SJCRH30 (cell line): ENCODE measurements around the gene TRERF1. TPM values are rescaled to one million over a fixed set of nuclear protein-coding genes. Genes with fewer than 3 reads are reported as not detected.
A peak's percentile ranks its signal among the peaks of the same experiment; 100 is the strongest.

Source experiments
- DNase-seq, 2 experiments: peaks; one replicate each; pipeline ENCODE4 v3.0.0-alpha.2; 2015 to 2020
- H3K27ac ChIP-seq: fragments of 250-450 bp; sonication (Bioruptor Pico); 2 replicates; pipeline ENCODE4 v1.5.1; 2020; ENCODE audit warnings: mild to moderate bottlenecking, moderate library complexity
- H3K27me3 ChIP-seq: fragments of 250-450 bp; sonication (Bioruptor Pico); 2 replicates; pipeline ENCODE4 v1.5.1; 2020; ENCODE audit warnings: mild to moderate bottlenecking, moderate library complexity
- H3K36me3 ChIP-seq: fragments of 250-450 bp; sonication (Bioruptor Pico); 2 replicates; pipeline ENCODE4 v1.5.1; 2020; ENCODE audit warnings: mild to moderate bottlenecking, moderate library complexity
- H3K4me1 ChIP-seq: fragments of 250-450 bp; sonication (Bioruptor Pico); 2 replicates; pipeline ENCODE4 v1.5.1; 2020; ENCODE audit warnings: mild to moderate bottlenecking, moderate library complexity
- H3K4me3 ChIP-seq: fragments of 250-450 bp; sonication (Bioruptor Pico); 2 replicates; pipeline ENCODE4 v1.5.1; 2020; ENCODE audit warnings: mild to moderate bottlenecking, moderate library complexity
- H3K9me3 ChIP-seq: fragments of 250-450 bp; sonication (Bioruptor Pico); replicated peaks from 2 replicates; pipeline ENCODE4 v1.5.1; 2020; ENCODE audit warnings: mild to moderate bottlenecking, moderate library complexity
- total RNA-seq: library from RNA; depleted of rRNA; stranded (reverse); fragments of >200 nt; shearing (Covaris generic); gene quantifications from 2 replicates; pipeline ENCODE4 v1.2.3, GENCODE V29; 2014

The TRERF1 gene
- total RNA-seq, 1 experiment from 2014 or later, result 1.5 TPM

GRCh38 chr6:42400886-42401612, 50.7 kb downstream of the TRERF1 start:
- H3K9me3 ChIP-seq, result no peaks in the 10 kb centered on the region
- H3K27ac ChIP-seq, result no peak overlapping the region
- H3K36me3 ChIP-seq, result no peaks in the 10 kb centered on the region
- no peak for DNase-seq
- 0 out of 2 replicates have a peak, but pooled peaks cover 4% of the 10 kb centered on the region for H3K4me1 ChIP-seq
- H3K4me3 ChIP-seq, result no peak overlapping the region
- no peaks in the 10 kb centered on the region for H3K27me3 ChIP-seq

GRCh38 chr6:42400061-42400760, 51.5 kb downstream of the TRERF1 start:
- Histone ChIP-seq H3K27me3 (no peaks in the 10 kb centered on the region), H3K9me3 (no peaks in the 10 kb centered on the region), H3K4me3 (no peak overlapping the region), H3K4me1 (0 out of 2 replicates have a peak, but pooled peaks cover 4% of the 10 kb centered on the region), H3K36me3 (no peaks in the 10 kb centered on the region), H3K27ac (no peak overlapping the region)
- DNase-seq, result peak; percentile 10 to 42

GRCh38 chr6:42396720-42397119, 55.0 kb downstream of the TRERF1 start:
- DNase-seq, result no peak
- no peaks in the 10 kb centered on the region for H3K27me3 ChIP-seq
- H3K9me3 ChIP-seq, result no peaks in the 10 kb centered on the region
- H3K4me1 ChIP-seq, result 0 out of 2 replicates have a peak, but pooled peaks cover 4% of the 10 kb centered on the region
- H3K4me3 ChIP-seq, result no peak overlapping the region
- no peaks in the 10 kb centered on the region for H3K36me3 ChIP-seq
- H3K27ac ChIP-seq, result no peak overlapping the region

GRCh38 chr6:42394881-42395620, 56.7 kb downstream of the TRERF1 start:
- no peaks in the 10 kb centered on the region for H3K36me3 ChIP-seq
- no peak overlapping the region for H3K27ac ChIP-seq
- H3K4me3 ChIP-seq, result no peak overlapping the region
- H3K9me3 ChIP-seq, result no peaks in the 10 kb centered on the region
- no peaks in the 10 kb centered on the region for H3K27me3 ChIP-seq
- no peak for DNase-seq
- no peaks in the 10 kb centered on the region for H3K4me1 ChIP-seq

- Histone ChIP-seq H3K27me3 (no peaks in the 10 kb centered on the region), H3K27ac (no peak overlapping the region), H3K36me3 (no peaks in the 10 kb centered on the region), H3K4me3 (no peak overlapping the region), H3K9me3 (no peaks in the 10 kb centered on the region), H3K4me1 (no peaks in the 10 kb centered on the region)
- no peak for DNase-seq
Observed at GRCh38 chr6:42394151-42394550, 57.6 kb downstream of the TRERF1 start.

GRCh38 chr6:42393339-42393738, 58.4 kb downstream of the TRERF1 start:
- Histone ChIP-seq H3K27me3 (no peaks in the 10 kb centered on the region), H3K4me1 (no peaks in the 10 kb centered on the region), H3K9me3 (no peaks in the 10 kb centered on the region), H3K27ac (no peak overlapping the region), H3K36me3 (no peaks in the 10 kb centered on the region), H3K4me3 (no peak overlapping the region)
- DNase-seq, result no peak

GRCh38 chr6:42392833-42393232, 58.9 kb downstream of the TRERF1 start:
- Histone ChIP-seq H3K27me3 (no peaks in the 10 kb centered on the region), H3K4me3 (no peak overlapping the region), H3K4me1 (no peaks in the 10 kb centered on the region), H3K27ac (no peak overlapping the region), H3K9me3 (no peaks in the 10 kb centered on the region), H3K36me3 (no peaks in the 10 kb centered on the region)
- DNase-seq, result no peak

GRCh38 chr6:42391441-42391840, 60.3 kb downstream of the TRERF1 start:
- no peaks in the 10 kb centered on the region for H3K36me3 ChIP-seq

GRCh38 chr6:42390228-42390934, 61.3 kb downstream of the TRERF1 start:
- H3K4me3 ChIP-seq, result no peak overlapping the region
- H3K9me3 ChIP-seq, result no peaks in the 10 kb centered on the region
- no peaks in the 10 kb centered on the region for H3K27me3 ChIP-seq
- DNase-seq, result no peak
- H3K4me1 ChIP-seq, result no peaks in the 10 kb centered on the region
- no peaks in the 10 kb centered on the region for H3K36me3 ChIP-seq
- H3K27ac ChIP-seq, result no peak overlapping the region

More at GRCh38 chr6:42391441-42391840, 60.3 kb downstream of the TRERF1 start:
- no peak overlapping the region for H3K27ac ChIP-seq
- no peaks in the 10 kb centered on the region for H3K27me3 ChIP-seq
- no peak for DNase-seq
- H3K4me1 ChIP-seq, result no peaks in the 10 kb centered on the region
- H3K4me3 ChIP-seq, result no peak overlapping the region
- no peaks in the 10 kb centered on the region for H3K9me3 ChIP-seq

- no peaks in the 10 kb centered on the region for H3K4me1 ChIP-seq
- H3K27ac ChIP-seq, result no peak overlapping the region
- no peak overlapping the region for H3K4me3 ChIP-seq
- H3K9me3 ChIP-seq, result no peaks in the 10 kb centered on the region
- no peaks in the 10 kb centered on the region for H3K36me3 ChIP-seq
- no peak for DNase-seq
- no peaks in the 10 kb centered on the region for H3K27me3 ChIP-seq
Observed at GRCh38 chr6:42389736-42390135, 62.0 kb downstream of the TRERF1 start.

GRCh38 chr6:42388046-42388445, 63.7 kb downstream of the TRERF1 start:
- Histone ChIP-seq H3K27me3 (no peaks in the 10 kb centered on the region), H3K4me3 (no peak overlapping the region)
- DNase-seq, result no peak

GRCh38 chr6:42387336-42387735, 64.4 kb downstream of the TRERF1 start:
- Histone ChIP-seq H3K4me1 (no peaks in the 10 kb centered on the region), H3K9me3 (no peaks in the 10 kb centered on the region), H3K27ac (no peak overlapping the region), H3K27me3 (no peaks in the 10 kb centered on the region), H3K36me3 (no peaks in the 10 kb centered on the region), H3K4me3 (no peak overlapping the region)
- no peak for DNase-seq

More at GRCh38 chr6:42388046-42388445, 63.7 kb downstream of the TRERF1 start:
- no peak overlapping the region for H3K27ac ChIP-seq
- H3K4me1 ChIP-seq, result no peaks in the 10 kb centered on the region
- no peaks in the 10 kb centered on the region for H3K36me3 ChIP-seq
- H3K9me3 ChIP-seq, result no peaks in the 10 kb centered on the region

GRCh38 chr6:42385339-42385738, 66.4 kb downstream of the TRERF1 start:
- H3K4me3 ChIP-seq, result no peak overlapping the region
- no peaks in the 10 kb centered on the region for H3K4me1 ChIP-seq
- no peaks in the 10 kb centered on the region for H3K27me3 ChIP-seq
- H3K9me3 ChIP-seq, result no peaks in the 10 kb centered on the region
- DNase-seq, result no peak
- no peaks in the 10 kb centered on the region for H3K36me3 ChIP-seq
- H3K27ac ChIP-seq, result no peak overlapping the region

- Histone ChIP-seq H3K36me3 (no peaks in the 10 kb centered on the region), H3K4me1 (no peaks in the 10 kb centered on the region), H3K4me3 (no peak overlapping the region)
Observed at GRCh38 chr6:42383421-42384205, 68.1 kb downstream of the TRERF1 start.

More at GRCh38 chr6:42383421-42384205, 68.1 kb downstream of the TRERF1 start:
- no peaks in the 10 kb centered on the region for H3K9me3 ChIP-seq
- no peaks in the 10 kb centered on the region for H3K27me3 ChIP-seq
- no peak for DNase-seq
- no peak overlapping the region for H3K27ac ChIP-seq
